Astrocyte (in vitro differentiated cells and primary cell): ENCODE measurements around the gene PDYN. TPM values are rescaled to one million over a fixed set of nuclear protein-coding genes. Genes with fewer than 3 reads are reported as not detected.

Source experiments
- DNase-seq: peaks from one replicate; pipeline ENCODE4 v3.0.0-alpha.2; 2010; ENCODE audit warnings: low read depth
- FAIRE-seq: peaks from 2 replicates; lab custom pipeline; 2011; peaks lifted over from hg19 to GRCh38; lab: Jason Lieb, UNC
- H2AFZ ChIP-seq: 2 replicates; pipeline ENCODE4 v1.6.0; 2012; ENCODE audit warnings: low read depth, low read length, inconsistent platforms
- H3K27ac ChIP-seq: 2 replicates; pipeline ENCODE4 v1.5.1; 2011; ENCODE audit warnings: low read depth, low read length, inconsistent platforms
- H3K27me3 ChIP-seq: 2 replicates; pipeline ENCODE4 v1.6.0; 2011; ENCODE audit warnings: low read length, inconsistent platforms; ENCODE audit not compliant: insufficient read depth
- H3K36me3 ChIP-seq: 2 replicates; pipeline ENCODE4 v1.5.1; 2011; ENCODE audit warnings: low read length, inconsistent platforms; ENCODE audit not compliant: insufficient read depth
- H3K4me1 ChIP-seq: 2 replicates; pipeline ENCODE4 v1.5.1; 2011; ENCODE audit warnings: low read length, inconsistent platforms; ENCODE audit not compliant: insufficient read depth
- H3K4me2 ChIP-seq: 2 replicates; pipeline ENCODE4 v1.6.0; 2012; ENCODE audit warnings: low read length, inconsistent platforms
- H3K4me3 ChIP-seq: 2 replicates; pipeline ENCODE4 v1.5.1; 2011; ENCODE audit warnings: low read depth, mild to moderate bottlenecking, low read length, inconsistent platforms; ENCODE audit not compliant: insufficient read depth
- H3K79me2 ChIP-seq: 2 replicates; pipeline ENCODE4 v1.6.0; 2012; ENCODE audit warnings: mild to moderate bottlenecking, low read length, inconsistent platforms; ENCODE audit not compliant: insufficient read depth
- H3K9ac ChIP-seq: 2 replicates; pipeline ENCODE4 v1.6.0; 2012; ENCODE audit warnings: mild to moderate bottlenecking, low read length, inconsistent platforms
- H3K9me3 ChIP-seq: 2 replicates; pipeline ENCODE4 v1.5.1; 2012; ENCODE audit warnings: low read depth, mild to moderate bottlenecking, low read length, inconsistent platforms; ENCODE audit not compliant: insufficient read depth
- H4K20me1 ChIP-seq: 2 replicates; pipeline ENCODE4 v1.6.0; 2012; ENCODE audit warnings: low read length, inconsistent platforms; ENCODE audit not compliant: insufficient read depth
- H3K27ac Mint-ChIP-seq: one replicate; pipeline ENCODE4 v1.8.0; 2021; ENCODE audit warnings: mild to moderate bottlenecking, mixed read lengths; ENCODE audit not compliant: unreplicated experiment
- H3K27me3 Mint-ChIP-seq: one replicate; pipeline ENCODE4 v1.8.0; 2021; ENCODE audit warnings: low read depth, mixed read lengths; ENCODE audit not compliant: unreplicated experiment
- H3K36me3 Mint-ChIP-seq: one replicate; pipeline ENCODE4 v1.8.0; 2021; ENCODE audit warnings: low read depth, mixed read lengths; ENCODE audit not compliant: unreplicated experiment
- H3K4me1 Mint-ChIP-seq: one replicate; pipeline ENCODE4 v1.8.0; 2021; ENCODE audit warnings: low read depth, mixed read lengths; ENCODE audit not compliant: unreplicated experiment
- H3K4me3 Mint-ChIP-seq: one replicate; pipeline ENCODE4 v1.8.0; 2021; ENCODE audit warnings: mild to moderate bottlenecking, moderate library complexity, mixed read lengths; ENCODE audit not compliant: unreplicated experiment
- H3K9me3 Mint-ChIP-seq: one replicate; pipeline ENCODE4 v1.8.0; 2021; ENCODE audit warnings: mild to moderate bottlenecking, mixed read lengths; ENCODE audit not compliant: unreplicated experiment
- EZH2 ChIP-seq: IDR thresholded peaks from 2 replicates; pipeline ENCODE4 v1.6.1; 2012; ENCODE audit warnings: mild to moderate bottlenecking, low read length, inconsistent platforms; ENCODE audit not compliant: insufficient read depth
- total RNA-seq: library from RNA; stranded (reverse); gene quantifications from 2 replicates; pipeline ENCODE4 v1.2.1, GENCODE V29; 2021
- TF ChIP-seq, protein P1 (sequence below): IDR thresholded peaks from 2 replicates; pipeline ENCODE4 v1.5.1; 2011; ENCODE audit warnings: low read depth, mild to moderate bottlenecking, inconsistent platforms, low read length, moderate library complexity; ENCODE audit not compliant: insufficient read depth

The PDYN gene
- total RNA-seq, 1 donor from 2014 or later = not detected

DNA sequence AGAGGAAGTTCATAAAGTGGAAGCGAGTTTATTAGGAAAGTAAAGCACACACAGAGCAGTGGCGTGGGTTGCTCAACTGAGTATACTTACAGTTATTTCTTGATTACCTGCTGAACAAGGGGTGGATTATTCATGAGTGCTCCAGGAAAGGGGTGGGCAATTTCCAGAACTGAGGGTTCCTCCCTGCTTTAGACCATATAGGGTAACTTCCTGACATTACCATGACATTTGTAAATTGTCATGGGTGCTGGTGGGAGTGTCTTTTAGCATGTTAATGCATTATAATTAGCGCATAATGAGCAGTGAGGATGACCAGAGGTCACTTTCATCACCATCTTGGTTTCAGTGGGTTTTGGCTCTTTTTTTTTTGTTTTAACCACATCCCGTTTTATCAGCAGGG lies 29.8 kb downstream of the PDYN start:
- H2AFZ ChIP-seq = no peak overlapping the region
- H3K9me3 Mint-ChIP-seq = no peaks in the 10 kb centered on the region
- FAIRE-seq (no peak), DNase-seq (no peak)
- no peak overlapping the region for H3K27ac Mint-ChIP-seq
- no peaks in the 10 kb centered on the region for H3K36me3 Mint-ChIP-seq
- no peak overlapping the region for H3K4me2 ChIP-seq
- no peaks in the 10 kb centered on the region for H4K20me1 ChIP-seq
- H3K27me3 Mint-ChIP-seq = peaks cover 51% of the 10 kb centered on the region
- H3K4me3 ChIP-seq = no peak overlapping the region
- TF ChIP-seq EZH2 = no peak
- TF ChIP-seq, protein P1, sequence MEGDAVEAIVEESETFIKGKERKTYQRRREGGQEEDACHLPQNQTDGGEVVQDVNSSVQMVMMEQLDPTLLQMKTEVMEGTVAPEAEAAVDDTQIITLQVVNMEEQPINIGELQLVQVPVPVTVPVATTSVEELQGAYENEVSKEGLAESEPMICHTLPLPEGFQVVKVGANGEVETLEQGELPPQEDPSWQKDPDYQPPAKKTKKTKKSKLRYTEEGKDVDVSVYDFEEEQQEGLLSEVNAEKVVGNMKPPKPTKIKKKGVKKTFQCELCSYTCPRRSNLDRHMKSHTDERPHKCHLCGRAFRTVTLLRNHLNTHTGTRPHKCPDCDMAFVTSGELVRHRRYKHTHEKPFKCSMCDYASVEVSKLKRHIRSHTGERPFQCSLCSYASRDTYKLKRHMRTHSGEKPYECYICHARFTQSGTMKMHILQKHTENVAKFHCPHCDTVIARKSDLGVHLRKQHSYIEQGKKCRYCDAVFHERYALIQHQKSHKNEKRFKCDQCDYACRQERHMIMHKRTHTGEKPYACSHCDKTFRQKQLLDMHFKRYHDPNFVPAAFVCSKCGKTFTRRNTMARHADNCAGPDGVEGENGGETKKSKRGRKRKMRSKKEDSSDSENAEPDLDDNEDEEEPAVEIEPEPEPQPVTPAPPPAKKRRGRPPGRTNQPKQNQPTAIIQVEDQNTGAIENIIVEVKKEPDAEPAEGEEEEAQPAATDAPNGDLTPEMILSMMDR = no peak
- H3K4me1 Mint-ChIP-seq = no peaks in the 10 kb centered on the region
- H3K27ac ChIP-seq = no peak overlapping the region
- H3K79me2 ChIP-seq = no peaks in the 10 kb centered on the region
- H3K27me3 ChIP-seq = peaks cover 41% of the 10 kb centered on the region
- no peaks in the 10 kb centered on the region for H3K9me3 ChIP-seq
- H3K9ac ChIP-seq = no peak overlapping the region
- no peaks in the 10 kb centered on the region for H3K36me3 ChIP-seq
- no peak overlapping the region for H3K4me3 Mint-ChIP-seq
- H3K4me1 ChIP-seq = peaks cover 4% of the 10 kb centered on the region

DNA sequence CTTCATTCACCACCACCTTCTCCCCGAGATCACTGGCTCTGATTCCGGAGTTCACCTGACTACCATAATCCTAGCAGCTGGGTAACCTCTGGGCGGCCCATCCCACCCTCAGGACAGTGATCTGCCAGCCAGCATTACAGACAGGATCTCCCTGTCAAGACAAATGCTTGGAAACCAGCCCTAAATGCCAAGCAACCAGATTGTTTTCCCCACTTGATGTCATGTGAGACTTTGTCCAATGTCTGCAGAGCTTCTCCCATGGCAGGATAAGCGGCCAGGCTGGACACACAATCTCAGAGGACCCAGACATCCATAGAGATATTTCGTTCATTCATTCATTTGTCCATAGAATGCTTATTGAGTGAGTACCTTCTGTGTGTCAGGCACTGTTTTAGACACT lies 32.5 kb downstream of the PDYN start:
- Histone ChIP-seq H3K27ac (no peak overlapping the region), H3K4me2 (no peak overlapping the region), H2AFZ (no peak overlapping the region), H3K36me3 (no peaks in the 10 kb centered on the region), H3K79me2 (no peaks in the 10 kb centered on the region), H3K4me1 (peaks cover 4% of the 10 kb centered on the region), H3K27me3 (peaks cover 39% of the 10 kb centered on the region), H3K9me3 (no peaks in the 10 kb centered on the region), H3K9ac (no peak overlapping the region), H3K4me3 (no peak overlapping the region), H4K20me1 (no peaks in the 10 kb centered on the region)
- Mint-ChIP-seq H3K27me3 (peaks cover 37% of the 10 kb centered on the region), H3K9me3 (no peaks in the 10 kb centered on the region), H3K27ac (no peak overlapping the region), H3K36me3 (no peaks in the 10 kb centered on the region), H3K4me3 (no peak overlapping the region), H3K4me1 (no peaks in the 10 kb centered on the region)
- TF ChIP-seq EZH2 = no peak
- TF ChIP-seq, protein P1 = no peak
- DNase-seq = no peak
- FAIRE-seq = no peak

DNA sequence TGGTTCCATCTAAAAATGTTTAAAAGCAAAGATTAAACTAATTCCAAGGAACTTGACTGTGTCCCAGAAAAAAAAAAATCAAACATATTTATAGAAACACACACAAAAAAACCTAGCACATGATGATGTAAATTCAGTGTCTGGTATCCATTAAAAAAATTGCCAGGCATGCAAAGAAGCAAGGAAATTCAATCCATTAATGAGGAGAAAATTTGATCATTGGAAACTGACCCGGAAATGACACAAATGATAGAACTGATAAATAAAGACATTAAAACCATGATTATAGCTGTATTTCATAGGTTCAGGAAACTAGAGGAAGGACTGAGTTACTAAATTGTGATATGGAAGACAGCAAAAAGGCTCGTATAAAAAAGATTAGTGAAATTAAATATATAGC lies 34.7 kb downstream of the PDYN start:
- H3K27ac ChIP-seq = no peak overlapping the region
- no peak for TF ChIP-seq EZH2
- TF ChIP-seq, protein P1 = no peak
- no peaks in the 10 kb centered on the region for H3K79me2 ChIP-seq
- H3K9ac ChIP-seq = no peak overlapping the region
- H3K36me3 ChIP-seq = no peaks in the 10 kb centered on the region
- Mint-ChIP-seq H3K9me3 (no peaks in the 10 kb centered on the region), H3K4me3 (no peak overlapping the region), H3K4me1 (no peaks in the 10 kb centered on the region), H3K27ac (no peak overlapping the region), H3K27me3 (peaks cover 19% of the 10 kb centered on the region), H3K36me3 (no peaks in the 10 kb centered on the region)
- FAIRE-seq (no peak), DNase-seq (no peak)
- no peak overlapping the region for H3K4me2 ChIP-seq
- peaks cover 36% of the 10 kb centered on the region for H3K27me3 ChIP-seq
- no peaks in the 10 kb centered on the region for H3K9me3 ChIP-seq
- H2AFZ ChIP-seq = no peak overlapping the region
- H4K20me1 ChIP-seq = no peaks in the 10 kb centered on the region
- H3K4me3 ChIP-seq = no peak overlapping the region
- H3K4me1 ChIP-seq = no peaks in the 10 kb centered on the region
